GM18951 (cell line): Measurements from ENCODE around the gene UBTD2.
"Not testable (repeated sequence)": the region's sequence is repeated elsewhere in the genome, so short reads cannot be mapped to it uniquely, and the experiment has no call there.

ENCODE experiments used
- POLR2A ChIP-seq: IDR thresholded peaks from 4 replicates; pipeline ENCODE4 v1.6.1; 2011; ENCODE audit warnings: mild to moderate bottlenecking; ENCODE audit not compliant: insufficient read length, insufficient read depth; ENCODE audit errors: extremely low read depth
- in situ Hi-C: fragments of 300-500 bp; cut with MboI; formaldehyde crosslinking; loops from one replicate; pipeline ENCODE4 v1.12.0; 2022; ENCODE audit warnings: low sequenced_read_pairs, mixed read lengths, inconsistent platforms; ENCODE audit not compliant: unreplicated experiment

UBTD2 gene

DNA sequence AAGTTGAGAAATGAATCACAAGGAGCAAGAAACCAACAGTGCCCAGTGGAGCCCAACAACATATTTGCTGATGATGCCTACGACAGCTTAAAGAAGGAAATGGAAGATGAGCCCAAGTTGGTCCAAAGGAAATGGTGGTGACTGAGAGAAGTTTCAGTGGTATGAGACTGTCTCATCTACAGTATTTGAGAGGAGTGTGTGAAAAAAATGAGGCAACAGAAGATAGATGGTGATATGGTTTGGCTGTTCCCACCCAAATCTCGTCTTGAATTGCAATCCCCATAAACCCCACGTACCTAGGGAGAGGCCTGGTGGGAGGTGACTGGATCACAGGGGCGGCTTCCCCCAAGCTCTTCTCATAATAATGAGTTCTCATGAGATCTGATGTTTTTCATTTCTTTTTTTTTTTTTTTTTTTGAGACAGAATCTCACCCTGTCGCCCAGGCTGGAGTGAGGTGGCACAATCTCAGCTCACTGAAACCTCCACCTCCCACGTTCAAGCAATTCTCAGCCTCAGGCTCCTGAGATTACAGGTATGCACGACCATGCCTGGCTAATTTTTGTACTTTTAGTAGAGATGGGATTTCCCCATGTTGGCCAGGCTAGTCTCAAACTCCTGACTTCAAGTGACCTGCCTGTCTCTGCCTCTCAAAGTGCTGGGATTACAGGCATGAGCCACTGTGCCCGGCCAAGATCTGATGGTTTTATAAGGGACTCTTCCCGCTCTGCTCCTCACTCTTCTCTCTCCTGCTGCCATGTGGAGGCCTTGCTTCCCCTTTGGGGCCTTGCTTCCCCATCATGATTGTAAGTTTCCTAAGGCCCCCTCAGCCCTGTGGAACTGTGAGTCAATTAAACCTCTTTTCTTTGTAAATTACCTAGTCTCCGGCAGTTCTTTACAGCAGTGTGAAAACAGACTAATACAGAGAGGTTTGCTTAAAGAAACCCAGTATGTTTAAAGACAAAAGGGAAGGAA lies 59.4 kb downstream of the UBTD2 start:
- in situ Hi-C loops = no loop called here
- TF ChIP-seq POLR2A = no peak

DNA sequence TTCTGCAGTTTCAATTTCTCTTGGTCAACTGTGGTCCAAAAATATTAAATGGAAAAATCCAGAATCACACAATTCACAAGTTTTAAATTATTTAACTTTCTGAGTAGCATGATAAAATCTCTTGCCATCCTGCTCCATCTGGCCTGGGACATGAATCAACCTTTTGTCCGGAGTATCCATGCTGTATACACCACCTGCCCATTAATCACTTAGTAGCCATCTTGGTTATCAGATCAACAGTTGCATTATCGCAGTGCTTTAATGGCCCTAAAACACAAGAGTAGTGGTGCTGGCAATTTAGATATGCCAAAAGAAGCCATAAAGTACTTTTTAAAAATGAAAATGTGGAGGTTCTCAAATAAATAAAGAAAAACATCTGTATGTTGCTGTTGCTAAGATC lies 64.3 kb downstream of the UBTD2 start:
- no peak for TF ChIP-seq POLR2A
- in situ Hi-C loops = no loop called here

DNA sequence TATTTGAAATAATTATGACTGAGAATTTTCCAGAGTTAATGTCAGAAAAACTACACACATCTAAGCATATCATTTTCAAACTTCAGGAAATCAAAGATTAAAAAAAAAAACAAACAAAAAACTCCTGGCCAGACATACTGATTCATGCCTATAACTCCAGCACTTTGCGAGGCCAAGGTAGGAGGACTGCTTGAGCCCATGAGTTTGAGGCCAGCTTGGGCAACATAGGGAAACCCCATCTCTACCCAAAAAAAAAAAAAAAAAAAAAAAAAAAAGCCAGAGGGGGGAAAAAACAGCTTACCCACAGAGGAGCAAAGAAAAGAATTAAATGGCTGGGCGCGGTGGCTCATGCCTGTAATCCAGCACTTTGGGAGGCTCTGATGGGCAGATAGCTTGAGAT lies 67.2 kb downstream of the UBTD2 start:
- in situ Hi-C loops = no loop called here
- TF ChIP-seq POLR2A = no peak

DNA sequence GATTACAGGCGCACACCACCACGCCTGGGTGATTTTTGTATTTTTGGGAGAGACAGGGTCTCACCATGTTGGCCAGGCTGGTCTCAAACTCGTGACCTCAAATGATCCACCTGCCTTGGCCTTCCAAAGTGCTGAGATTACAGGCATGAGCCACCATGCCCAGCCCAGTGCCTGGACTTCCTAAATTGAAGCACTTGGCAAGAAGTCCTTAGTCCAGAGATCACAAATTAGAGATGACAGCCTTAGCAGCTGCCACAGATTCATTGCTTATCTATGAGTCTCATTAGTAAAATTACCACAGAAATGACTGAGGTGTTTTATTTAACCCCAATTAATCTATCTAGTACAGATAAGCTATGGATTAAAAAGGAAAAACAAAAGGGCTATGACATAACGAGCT lies 70.4 kb downstream of the UBTD2 start:
- in situ Hi-C loops = no loop called here
- no peak for TF ChIP-seq POLR2A

DNA sequence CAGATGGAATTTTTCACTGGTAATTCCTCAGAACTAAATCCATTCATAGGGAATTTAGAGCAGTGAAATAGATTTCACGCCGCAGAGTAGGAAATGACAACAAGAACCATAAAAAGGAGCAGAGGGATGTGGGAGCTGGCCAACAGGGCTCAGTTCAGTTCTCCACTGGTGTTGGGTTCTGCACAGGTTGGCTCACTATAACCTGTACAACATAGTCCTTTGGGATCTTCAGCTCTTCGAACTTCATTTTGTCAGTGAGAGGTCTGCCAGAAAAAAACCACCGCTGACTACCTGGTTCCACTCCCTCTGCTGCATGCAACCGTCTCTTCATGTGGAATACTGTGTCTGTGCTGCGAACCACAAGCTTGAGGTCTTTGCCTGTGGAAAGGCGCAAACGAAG lies 71.9 kb downstream of the UBTD2 start:
- no peak for TF ChIP-seq POLR2A
- in situ Hi-C loops = no loop called here

DNA sequence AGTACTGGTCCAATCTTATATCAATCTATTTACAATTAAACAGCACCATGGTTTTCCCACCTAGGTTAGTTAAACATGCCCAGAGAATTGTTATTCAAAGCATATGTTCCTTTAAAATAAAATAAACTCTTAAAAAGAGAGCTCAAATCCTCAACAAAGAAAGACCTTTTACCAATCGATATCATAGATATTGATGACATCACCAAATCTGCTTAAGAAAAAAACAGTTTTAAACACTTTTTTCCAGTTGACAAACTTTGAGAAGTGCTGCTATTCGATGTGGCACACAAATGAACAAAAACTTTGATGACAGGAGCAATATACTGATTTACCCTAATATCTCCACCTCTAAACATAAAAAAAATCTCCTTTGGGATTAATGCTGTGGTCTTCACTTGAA lies 73.8 kb downstream of the UBTD2 start:
- in situ Hi-C loops = no loop called here

DNA sequence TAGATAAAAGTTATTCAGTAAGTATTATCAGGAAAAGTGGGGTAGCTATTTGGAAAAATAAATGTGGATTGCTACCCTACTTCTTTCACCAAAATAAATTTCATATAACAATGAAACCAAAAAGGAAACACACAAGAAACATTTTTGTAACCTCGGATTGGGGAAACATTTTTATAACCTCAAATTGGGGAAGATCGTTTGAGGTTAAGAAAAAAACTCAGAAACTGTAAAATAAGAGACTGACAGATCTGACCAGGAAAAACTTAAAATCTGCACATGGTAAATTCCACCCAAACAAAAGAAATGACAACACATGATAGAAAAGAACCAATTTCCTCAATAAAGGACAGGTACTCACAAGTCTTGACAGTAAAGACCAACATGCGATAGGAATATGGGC lies 76.1 kb downstream of the UBTD2 start:
- no peak for TF ChIP-seq POLR2A
- in situ Hi-C loops = no loop called here

More for the DNA sequence above, 73.8 kb downstream of the UBTD2 start:
- TF ChIP-seq POLR2A = no peak

DNA sequence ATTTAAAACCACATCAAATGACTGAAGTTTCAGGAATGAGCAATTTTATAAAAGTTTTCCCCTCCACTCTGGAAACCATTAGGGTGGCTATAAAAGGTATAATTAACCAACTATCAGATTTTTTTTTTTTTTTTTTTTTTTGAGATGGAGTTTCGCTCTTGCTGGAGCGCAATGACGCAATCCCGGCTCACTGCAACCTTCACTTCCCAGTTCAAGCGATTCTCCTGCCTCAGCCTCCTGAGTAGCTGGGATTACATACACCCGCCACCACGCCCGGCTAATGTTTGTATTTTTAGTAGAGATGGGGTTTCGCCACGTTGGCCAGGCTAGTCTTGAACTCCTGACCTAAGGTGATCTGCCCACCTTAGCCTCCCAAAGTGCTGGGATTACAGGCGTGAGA lies 77.6 kb downstream of the UBTD2 start:
- in situ Hi-C loops = not testable (repeated sequence)

DNA sequence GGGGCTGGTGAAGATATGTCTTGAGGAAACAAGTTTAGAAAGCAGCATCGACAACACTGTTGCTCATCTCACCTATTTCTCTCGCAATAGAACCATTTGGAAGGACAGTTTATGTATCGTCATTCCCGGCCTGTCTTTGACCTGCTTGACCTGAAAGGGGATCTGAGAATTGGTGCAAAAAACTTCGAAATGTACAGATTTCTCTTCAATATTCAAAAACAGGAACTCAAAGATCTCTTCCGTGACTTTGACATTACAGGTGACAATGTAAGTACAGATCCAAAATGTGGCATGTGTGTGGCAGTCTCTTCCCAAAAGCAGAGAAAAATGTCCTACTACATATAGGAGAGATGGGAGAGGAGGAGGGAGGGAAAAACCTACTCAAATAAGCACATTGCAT lies 83.1 kb downstream of the UBTD2 start:
- TF ChIP-seq POLR2A = no peak
- in situ Hi-C loops = no loop called here

DNA sequence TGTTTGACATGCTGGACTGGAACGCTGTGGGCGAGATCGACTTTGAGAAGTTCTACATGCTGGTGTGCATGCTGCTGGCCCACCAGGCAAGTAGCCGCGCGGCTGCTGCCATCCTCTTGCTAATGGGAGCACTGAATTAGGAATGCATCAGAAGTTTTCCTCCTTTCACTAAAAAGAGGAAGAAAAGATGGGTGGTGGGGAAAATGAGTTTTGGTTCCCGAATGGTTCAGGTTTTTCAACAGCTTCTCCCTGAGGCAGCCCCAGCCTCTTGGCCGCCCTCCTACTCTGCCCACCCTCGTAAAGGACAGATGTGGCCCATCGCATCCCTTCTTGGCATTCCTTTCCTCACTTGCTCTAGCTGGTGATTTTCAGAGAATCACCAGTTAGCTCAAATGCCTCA lies 84.1 kb downstream of the UBTD2 start:
- TF ChIP-seq POLR2A = no peak

DNA sequence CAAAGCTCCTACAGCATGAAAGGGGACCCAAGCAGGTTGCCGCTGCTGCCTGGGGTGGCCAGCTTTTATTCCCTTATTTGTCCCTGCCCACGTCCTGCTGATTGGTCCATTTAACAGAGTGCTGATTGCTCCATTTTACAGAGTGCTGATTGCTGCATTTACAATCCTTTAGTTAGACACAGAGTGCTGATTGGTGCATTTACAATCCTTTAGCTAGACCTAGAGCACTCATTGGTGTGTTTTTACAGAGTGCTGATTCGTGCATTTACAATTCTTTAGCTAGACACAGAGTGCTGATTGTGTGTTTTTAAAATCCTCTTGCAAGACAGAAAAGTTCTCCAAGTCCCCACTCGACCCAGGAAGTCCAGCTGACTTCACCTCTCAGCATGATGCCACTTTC lies 85.8 kb downstream of the UBTD2 start:
- in situ Hi-C loops = loop anchor here (10.0 kb wide), 1 partner anchor 87 kb away; the partner anchor contains the start of gene UBTD2

More for the DNA sequence above, 84.1 kb downstream of the UBTD2 start:
- in situ Hi-C loops = loop anchor here (10.0 kb wide), 1 partner anchor 85 kb away; the partner anchor contains the start of gene UBTD2

DNA sequence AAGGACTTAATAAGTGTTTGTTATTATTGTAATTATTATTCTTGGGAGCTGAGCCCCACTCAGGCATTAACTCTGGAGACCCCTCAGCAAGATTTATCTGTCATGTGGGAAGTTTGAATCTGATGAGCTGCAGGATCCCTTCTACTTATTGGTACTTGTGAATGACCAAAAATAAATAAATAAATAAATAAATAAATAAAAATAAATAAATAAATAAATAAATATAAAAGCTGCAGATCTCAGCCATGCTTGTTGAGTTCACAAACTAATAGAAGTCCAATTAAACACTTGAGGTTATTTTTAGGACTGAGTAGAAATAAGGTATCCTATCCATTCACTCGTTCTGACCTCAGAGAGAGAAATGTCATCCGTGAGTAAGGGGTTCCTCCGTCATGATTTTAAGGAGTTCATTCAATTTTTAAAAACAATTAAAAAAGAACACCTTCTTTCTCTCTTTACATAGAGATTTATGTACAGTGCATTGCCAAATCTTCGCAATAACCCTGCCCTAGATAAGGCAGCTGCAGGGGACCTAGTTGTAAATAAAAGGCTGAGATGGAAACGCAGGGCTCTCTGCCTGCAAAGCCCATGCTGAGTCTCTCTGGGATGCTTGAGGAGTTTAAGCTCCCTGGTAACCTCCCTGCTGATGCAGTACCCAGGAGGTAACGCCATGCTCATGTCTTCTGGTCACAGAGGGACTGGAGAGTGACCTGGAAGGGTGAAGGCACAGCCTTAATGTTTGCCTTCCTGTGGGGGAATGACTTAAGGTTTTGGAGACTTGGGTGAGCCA lies 88.4 kb downstream of the UBTD2 start:
- TF ChIP-seq POLR2A = no peak
- in situ Hi-C loops = loop anchor here (10.0 kb wide), 1 partner anchor 90 kb away; the partner anchor contains the start of gene UBTD2

DNA sequence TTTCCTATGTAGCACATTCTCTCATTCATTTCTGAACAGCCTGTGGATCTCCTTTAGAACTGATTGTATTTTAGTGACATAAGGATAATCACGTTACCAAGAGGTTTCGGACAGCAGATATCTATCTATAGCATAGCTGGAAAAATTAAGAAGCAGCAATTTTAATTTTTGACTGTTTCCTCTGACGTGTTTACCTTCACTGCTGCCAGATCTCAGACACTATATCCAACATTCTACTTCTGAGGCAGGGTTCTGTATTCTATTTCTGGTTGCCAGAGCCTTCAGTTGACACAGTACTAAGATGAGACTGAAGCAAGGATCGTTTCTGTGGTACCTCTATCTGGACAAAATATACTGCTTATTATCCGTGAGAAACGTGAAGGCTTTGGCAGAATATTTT lies 89.7 kb downstream of the UBTD2 start, which contains the start of gene EFCAB9:
Gene EFCAB9, plus strand, starts transcription at position 301 of the 400 bp plus-strand sequence. Its CDS starts 1 bp downstream, at position 302.
- in situ Hi-C loops = loop anchor here (10.0 kb wide), 1 partner anchor 91 kb away; the partner anchor contains the start of gene UBTD2
- TF ChIP-seq POLR2A = no peak
